K562 (cell line): ENCODE measurements around the gene PTCH1. TPM values are rescaled to one million over a fixed set of nuclear protein-coding genes. Genes with fewer than 3 reads are reported as not detected.

ENCODE experiments used
- BCOR ChIP-seq: fragments of 450-650 bp; IDR thresholded peaks from 2 replicates; pipeline ENCODE4 v1.6.1; 2016
- BHLHE40 ChIP-seq: IDR thresholded peaks from 2 replicates; pipeline ENCODE4 v1.6.1; 2011; ENCODE audit warnings: low read length, improper control_type of control experiment
- GABPB2 ChIP-seq: fragments of 250-450 bp; sonication (Bioruptor Pico); conservative IDR thresholded peaks from 2 replicates; pipeline ENCODE4 v1.5.1; 2021; ENCODE audit warnings: mild to moderate bottlenecking
- GTF2E2 ChIP-seq: fragments of 200-800 bp; sonication (Bioruptor generic); IDR thresholded peaks from 2 replicates; pipeline ENCODE4 v1.6.1; 2016; ENCODE audit warnings: missing genetic modification characterization, missing compliant biosample characterization
- HMGN3 ChIP-seq: IDR thresholded peaks from 2 replicates; pipeline ENCODE4 v1.6.1; 2011; ENCODE audit warnings: borderline replicate concordance, low read depth, mild to moderate bottlenecking, mixed read lengths, low read length; ENCODE audit not compliant: insufficient read length; ENCODE audit errors: extremely low read depth
- KLF10 ChIP-seq: fragments of 250-450 bp; sonication (Bioruptor Pico); IDR thresholded peaks from 2 replicates; pipeline ENCODE4 v1.6.1; 2021; ENCODE audit warnings: matching md5 sums
- NBN ChIP-seq: fragments of 450-650 bp; IDR thresholded peaks from 2 replicates; pipeline ENCODE4 v1.6.1; 2016; ENCODE audit warnings: low read depth, mild to moderate bottlenecking
- PHF21A ChIP-seq: fragments of 450-650 bp; IDR thresholded peaks from 2 replicates; pipeline ENCODE4 v1.6.1; 2017; ENCODE audit warnings: low read depth, borderline replicate concordance
- SLC30A9 ChIP-seq: fragments of 250-450 bp; sonication (Bioruptor Pico); IDR thresholded peaks from 2 replicates; pipeline ENCODE4 v1.8.0; 2022; ENCODE audit warnings: mild to moderate bottlenecking, moderate library complexity
- TEAD4 ChIP-seq, 2 experiments: sonication (generic) in 1 of 2; formaldehyde crosslinking in 1 of 2; IDR thresholded peaks; 2 replicates each; pipeline versions ENCODE4 v1.6.1 to v1.8.0; 2012 to 2022; ENCODE audit warnings: borderline replicate concordance in 1 of 2, inconsistent platforms in 1 of 2, low read length in 1 of 2, mild to moderate bottlenecking in 1 of 2, missing genetic modification reagents in 1 of 2
- TRIM28 ChIP-seq: fragments of 450-650 bp; IDR thresholded peaks from 2 replicates; pipeline ENCODE4 v1.6.1; 2017
- YY1 ChIP-seq, 3 experiments: IDR thresholded peaks; 2 replicates each; pipeline ENCODE4 v1.6.1; 2011; ENCODE audit warnings: low read length in 2 of 3, mild to moderate bottlenecking in 2 of 3, moderate library complexity in 2 of 3, borderline replicate concordance in 1 of 3, control low read depth in 1 of 3, low read depth in 1 of 3; ENCODE audit not compliant: insufficient read depth in 3 of 3, insufficient replicate concordance in 2 of 3, control insufficient read depth in 1 of 3, insufficient read length in 1 of 3; ENCODE audit errors: extremely low read depth in 1 of 3
- ZNF431 ChIP-seq: sonication (generic); formaldehyde crosslinking; IDR thresholded peaks from 2 replicates; pipeline ENCODE4 v1.8.0; 2022; ENCODE audit warnings: mild to moderate bottlenecking, missing genetic modification reagents
- ZNF79 ChIP-seq: fragments of 250-450 bp; sonication (Bioruptor Pico); IDR thresholded peaks from 2 replicates; pipeline ENCODE4 v1.4.0; 2020; ENCODE audit warnings: low read depth, mild to moderate bottlenecking, moderate library complexity
- polyA plus RNA-seq, 8 experiments: library from polyadenylated mRNA; depleted of rRNA in 4 of 8; stranded (reverse) in 5 of 8; unstranded in 3 of 8; fragments of >200 nt; fragmentation: Nextera tagmentation in 2 of 8; fragmentation: Illumina TruSeq in 1 of 8; extraction: Ambion mirVana in 2 of 8; extraction: Trizol in 1 of 8; gene quantifications; 2 replicates each; pipeline versions ENCODE4 v1.2.1 to v1.2.3, GENCODE V29; 2011 to 2014; ENCODE audit warnings: inconsistent platforms in 1 of 8, missing spikeins in 1 of 8
- total RNA-seq, 7 experiments: library from RNA; depleted of rRNA in 6 of 7; stranded (reverse); fragments of >200 nt in 6 of 7; fragmentation: Illumina TruSeq in 2 of 7; extraction: Trizol in 2 of 7; gene quantifications; 2 replicates each; pipeline versions ENCODE4 v1.2.1 to v1.2.3, GENCODE V29; 2011 to 2021; ENCODE audit warnings: low replicate concordance in 1 of 7
- TF ChIP-seq, protein P1 (sequence below): fragments of 250-450 bp; sonication (Bioruptor Pico); IDR thresholded peaks from 2 replicates; pipeline ENCODE4 v1.5.0; 2022; ENCODE audit warnings: mild to moderate bottlenecking
- TF ChIP-seq, protein P2 (sequence below): IDR thresholded peaks from 2 replicates; pipeline ENCODE4 v1.6.1; 2011; ENCODE audit not compliant: insufficient read length; ENCODE audit errors: extremely low read depth
- TF ChIP-seq, protein P3 (sequence below), 3 experiments: fragments of 200-800 bp in 1 of 3; fragments of 250-450 bp in 1 of 3; fragments of 450-650 bp in 1 of 3; sonication (Bioruptor Pico) in 1 of 3; sonication (Bioruptor generic) in 1 of 3; formaldehyde crosslinking in 1 of 3; IDR thresholded peaks; 2 replicates each; pipeline versions ENCODE4 v1.6.1 to v1.8.0; 2016 to 2022; ENCODE audit warnings: mild to moderate bottlenecking in 2 of 3, missing genetic modification characterization in 2 of 3, missing compliant biosample characterization in 1 of 3, moderate library complexity in 1 of 3

Gene PTCH1
- total and polyA plus RNA-seq, 9 of the 15 experiments (the other 6 are each of a cell fraction or from before 2014, with no cell fraction given), result 0.70 to 9.9 (median 3.8) TPM

DNA sequence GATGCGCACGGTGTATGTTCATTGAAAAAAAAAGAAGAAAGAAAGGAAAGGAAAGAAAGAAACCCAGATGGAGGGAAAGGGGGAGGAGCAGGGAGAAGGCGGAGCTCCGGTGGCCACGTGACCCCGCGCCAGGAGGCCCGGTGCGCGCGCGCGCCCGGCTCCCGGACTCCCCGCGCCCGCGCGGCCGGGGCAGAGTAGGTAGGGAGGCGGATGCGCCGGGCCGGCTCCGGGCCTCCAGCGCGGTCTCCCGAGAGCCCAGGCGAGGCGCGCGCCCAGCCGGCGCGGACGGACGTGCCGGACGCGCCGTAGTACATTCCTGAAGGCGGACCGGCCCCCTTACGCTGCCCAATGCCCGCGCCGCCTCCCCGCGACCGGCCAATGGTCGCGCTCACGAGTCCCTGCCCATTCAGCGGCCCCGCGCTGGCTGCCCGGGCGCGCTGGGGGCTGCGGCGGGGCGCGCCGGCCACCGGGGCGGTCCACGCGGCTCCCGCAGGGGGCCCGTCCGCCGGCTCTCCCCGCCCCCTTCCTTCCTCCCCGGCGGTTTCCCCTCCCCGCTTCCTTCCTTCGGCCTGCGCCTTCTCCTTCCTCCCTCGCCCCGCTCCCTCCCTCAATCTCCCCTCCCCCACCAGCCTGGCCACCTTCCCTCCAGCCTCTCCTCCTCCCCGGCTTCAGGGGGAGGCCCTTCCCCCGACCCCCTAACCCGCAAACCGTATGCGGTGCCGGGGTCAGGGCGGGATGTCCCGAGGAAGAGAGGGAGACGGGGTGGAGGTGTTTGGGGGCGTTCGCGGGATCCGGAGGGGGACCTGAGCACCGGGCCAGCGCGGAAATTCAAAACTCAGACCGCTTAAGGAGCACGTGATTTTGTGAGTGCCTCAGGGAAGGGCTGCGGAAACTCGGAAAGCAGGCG lies 5.8 kb downstream of the PTCH1 start (continued):
- peak in 2 of 3 experiments; percentile 50 to 67 for TF ChIP-seq YY1 (IDR thresholded peaks at IDR 0.05; ENCODE audit: borderline replicate concordance in 1 of 3, control insufficient read depth in 1 of 3, extremely low read depth in 1 of 3, insufficient read depth in 3 of 3, insufficient read length in 1 of 3, insufficient replicate concordance in 2 of 3, low read depth in 1 of 3, low read length in 2 of 3)
- TF ChIP-seq TRIM28, result 0 out of 2 replicates have a peak, but pooled peaks have one; percentile 25
- TF ChIP-seq KLF10 (CRISPR knock-in tag), result no peak
- peak; percentile 93 for TF ChIP-seq HMGN3
- no peak for TF ChIP-seq ZNF79 (CRISPR knock-in tag)
- TF ChIP-seq BCOR, result peak; percentile 84
- TF ChIP-seq TEAD4 (IDR thresholded peaks at IDR 0.05; ENCODE audit: low read length), result peak; percentile 36; the same call in 1 of the 2 replicates
- TF ChIP-seq TEAD4 (CRISPR knock-in tag; IDR thresholded peaks at IDR 0.05; ENCODE audit: borderline replicate concordance), result no peak
- no peak for TF ChIP-seq SLC30A9 (CRISPR knock-in tag)
- TF ChIP-seq GTF2E2 (tag), result no peak
- no peak for TF ChIP-seq GABPB2 (CRISPR knock-in tag)
- TF ChIP-seq, protein P1, sequence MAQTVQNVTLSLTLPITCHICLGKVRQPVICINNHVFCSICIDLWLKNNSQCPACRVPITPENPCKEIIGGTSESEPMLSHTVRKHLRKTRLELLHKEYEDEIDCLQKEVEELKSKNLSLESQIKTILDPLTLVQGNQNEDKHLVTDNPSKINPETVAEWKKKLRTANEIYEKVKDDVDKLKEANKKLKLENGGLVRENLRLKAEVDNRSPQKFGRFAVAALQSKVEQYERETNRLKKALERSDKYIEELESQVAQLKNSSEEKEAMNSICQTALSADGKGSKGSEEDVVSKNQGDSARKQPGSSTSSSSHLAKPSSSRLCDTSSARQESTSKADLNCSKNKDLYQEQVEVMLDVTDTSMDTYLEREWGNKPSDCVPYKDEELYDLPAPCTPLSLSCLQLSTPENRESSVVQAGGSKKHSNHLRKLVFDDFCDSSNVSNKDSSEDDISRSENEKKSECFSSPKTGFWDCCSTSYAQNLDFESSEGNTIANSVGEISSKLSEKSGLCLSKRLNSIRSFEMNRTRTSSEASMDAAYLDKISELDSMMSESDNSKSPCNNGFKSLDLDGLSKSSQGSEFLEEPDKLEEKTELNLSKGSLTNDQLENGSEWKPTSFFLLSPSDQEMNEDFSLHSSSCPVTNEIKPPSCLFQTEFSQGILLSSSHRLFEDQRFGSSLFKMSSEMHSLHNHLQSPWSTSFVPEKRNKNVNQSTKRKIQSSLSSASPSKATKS (CRISPR knock-in tag), result no peak
- TF ChIP-seq NBN, result peak; percentile 83; the same call in 1 of the 2 replicates
- TF ChIP-seq, protein P2, sequence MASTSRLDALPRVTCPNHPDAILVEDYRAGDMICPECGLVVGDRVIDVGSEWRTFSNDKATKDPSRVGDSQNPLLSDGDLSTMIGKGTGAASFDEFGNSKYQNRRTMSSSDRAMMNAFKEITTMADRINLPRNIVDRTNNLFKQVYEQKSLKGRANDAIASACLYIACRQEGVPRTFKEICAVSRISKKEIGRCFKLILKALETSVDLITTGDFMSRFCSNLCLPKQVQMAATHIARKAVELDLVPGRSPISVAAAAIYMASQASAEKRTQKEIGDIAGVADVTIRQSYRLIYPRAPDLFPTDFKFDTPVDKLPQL, result no peak
- peak; percentile 89; the same call in 1 of the 2 replicates for TF ChIP-seq PHF21A
- TF ChIP-seq, protein P3, sequence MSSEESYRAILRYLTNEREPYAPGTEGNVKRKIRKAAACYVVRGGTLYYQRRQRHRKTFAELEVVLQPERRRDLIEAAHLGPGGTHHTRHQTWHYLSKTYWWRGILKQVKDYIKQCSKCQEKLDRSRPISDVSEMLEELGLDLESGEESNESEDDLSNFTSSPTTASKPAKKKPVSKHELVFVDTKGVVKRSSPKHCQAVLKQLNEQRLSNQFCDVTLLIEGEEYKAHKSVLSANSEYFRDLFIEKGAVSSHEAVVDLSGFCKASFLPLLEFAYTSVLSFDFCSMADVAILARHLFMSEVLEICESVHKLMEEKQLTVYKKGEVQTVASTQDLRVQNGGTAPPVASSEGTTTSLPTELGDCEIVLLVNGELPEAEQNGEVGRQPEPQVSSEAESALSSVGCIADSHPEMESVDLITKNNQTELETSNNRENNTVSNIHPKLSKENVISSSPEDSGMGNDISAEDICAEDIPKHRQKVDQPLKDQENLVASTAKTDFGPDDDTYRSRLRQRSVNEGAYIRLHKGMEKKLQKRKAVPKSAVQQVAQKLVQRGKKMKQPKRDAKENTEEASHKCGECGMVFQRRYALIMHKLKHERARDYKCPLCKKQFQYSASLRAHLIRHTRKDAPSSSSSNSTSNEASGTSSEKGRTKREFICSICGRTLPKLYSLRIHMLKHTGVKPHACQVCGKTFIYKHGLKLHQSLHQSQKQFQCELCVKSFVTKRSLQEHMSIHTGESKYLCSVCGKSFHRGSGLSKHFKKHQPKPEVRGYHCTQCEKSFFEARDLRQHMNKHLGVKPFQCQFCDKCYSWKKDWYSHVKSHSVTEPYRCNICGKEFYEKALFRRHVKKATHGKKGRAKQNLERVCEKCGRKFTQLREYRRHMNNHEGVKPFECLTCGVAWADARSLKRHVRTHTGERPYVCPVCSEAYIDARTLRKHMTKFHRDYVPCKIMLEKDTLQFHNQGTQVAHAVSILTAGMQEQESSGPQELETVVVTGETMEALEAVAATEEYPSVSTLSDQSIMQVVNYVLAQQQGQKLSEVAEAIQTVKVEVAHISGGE (CRISPR knock-in tag; IDR thresholded peaks at IDR 0.05), result peak in 1 of 3 experiments; percentile 70; a peak in 1 of 6 replicates
- TF ChIP-seq ZNF431 (CRISPR knock-in tag), result no peak
- peak; percentile 88 for TF ChIP-seq BHLHE40
